Neural progenitor cell (in vitro differentiated cells): ENCODE results near the gene FMNL2.

Experiments
- CTCF ChIP-seq: fragments of 200-600 bp; sonication (generic); IDR thresholded peaks from 2 replicates; pipeline ENCODE4 v1.5.1; 2017; ENCODE audit warnings: antibody characterized with exemption, mild to moderate bottlenecking
- EZH2phosphoT487 ChIP-seq: fragments of 200-600 bp; sonication (generic); IDR thresholded peaks from 2 replicates; pipeline ENCODE4 v1.6.1; 2017; ENCODE audit warnings: antibody characterized with exemption

- TF ChIP-seq CTCF = no peak
- no peak for TF ChIP-seq EZH2phosphoT487
Observed at GRCh38 chr2:152644189-152644873, 309.4 kb downstream of the FMNL2 start.
